RWPE1 (cell line): ENCODE measurements around the gene TMEM62.

Experiments
- CTCF ChIA-PET: fragments of 350-600 bp; sonication (Branson Sonifier 250); formaldehyde crosslinking; extraction: SDS; loops from one replicate; lab custom pipeline; 2021; lab: Yijun Ruan, JAX
- POLR2A ChIA-PET: fragments of 400-600 bp; formaldehyde crosslinking; extraction: SDS; loops from one replicate; lab custom pipeline; 2020; ENCODE audit warnings: antibody characterized with exemption; ENCODE audit not compliant: low non-redundant PET; lab: Yijun Ruan, JAX
- DNase-seq: peaks from one replicate; pipeline ENCODE4 v3.0.0; 2012; ENCODE audit warnings: low spot score
- H3K27ac ChIP-seq: fragments of 450-650 bp; 2 replicates; pipeline ENCODE4 v1.5.1; 2017
- TF ChIP-seq, protein P1 (sequence below): fragments of 450-650 bp; conservative IDR thresholded peaks from 2 replicates; pipeline ENCODE4 v1.5.1; 2017; ENCODE audit warnings: low read depth, mild to moderate bottlenecking

TMEM62 gene

DNA sequence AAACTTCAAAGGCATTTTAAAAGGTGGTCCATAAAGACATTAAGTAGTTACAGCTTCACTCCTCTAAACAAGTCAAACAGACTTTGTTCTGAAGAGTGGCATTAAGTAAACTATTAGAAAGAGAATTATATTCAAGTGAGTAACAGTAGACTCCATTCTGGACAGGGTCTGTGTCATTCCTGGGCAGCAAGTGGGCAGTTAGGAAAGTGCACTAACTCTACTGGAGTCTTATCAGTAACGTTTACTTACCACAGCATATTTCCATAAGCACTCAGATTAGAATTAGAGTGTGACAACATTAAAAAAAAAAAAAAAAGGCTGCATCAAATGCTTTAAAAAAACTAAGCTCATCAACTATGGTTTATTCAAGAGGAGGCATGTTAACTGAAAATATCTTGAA lies 38.1 kb upstream of the TMEM62 start:
- no peak overlapping the region for H3K27ac ChIP-seq

DNA sequence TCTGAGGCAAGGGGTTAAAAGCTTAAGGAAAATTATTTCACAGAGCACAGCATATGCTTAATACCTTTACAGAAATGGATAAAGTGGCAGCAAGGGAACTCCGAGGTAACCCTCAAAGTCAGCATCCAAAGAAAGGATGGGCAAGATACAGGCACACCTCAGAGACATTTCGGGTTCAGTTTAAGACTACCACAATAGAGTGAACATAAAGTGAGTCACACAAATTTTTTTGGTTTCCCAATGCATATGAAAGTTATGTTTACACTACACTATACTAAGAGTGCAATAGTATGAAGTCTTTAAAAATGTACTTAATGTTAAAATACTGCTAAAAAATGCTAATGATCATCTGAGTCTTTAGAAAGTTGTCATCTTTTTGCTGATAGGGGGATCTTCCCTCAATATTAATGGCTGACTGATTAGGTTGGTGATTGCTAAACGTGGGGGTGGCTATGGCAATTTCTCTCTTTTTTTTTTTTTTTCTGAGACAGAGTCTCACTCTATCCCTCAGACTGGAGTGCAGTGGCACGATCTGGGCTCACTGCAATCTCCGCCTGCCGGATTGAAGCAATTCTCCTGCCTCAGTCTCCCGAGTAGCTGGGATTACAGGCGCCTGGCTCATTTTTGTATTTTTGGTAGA lies 37.6 kb upstream of the TMEM62 start:
- POLR2A ChIA-PET, result no interaction called here

More for the DNA sequence above, 38.1 kb upstream of the TMEM62 start:
- DNase-seq, result no peak
- TF ChIP-seq, protein P1, sequence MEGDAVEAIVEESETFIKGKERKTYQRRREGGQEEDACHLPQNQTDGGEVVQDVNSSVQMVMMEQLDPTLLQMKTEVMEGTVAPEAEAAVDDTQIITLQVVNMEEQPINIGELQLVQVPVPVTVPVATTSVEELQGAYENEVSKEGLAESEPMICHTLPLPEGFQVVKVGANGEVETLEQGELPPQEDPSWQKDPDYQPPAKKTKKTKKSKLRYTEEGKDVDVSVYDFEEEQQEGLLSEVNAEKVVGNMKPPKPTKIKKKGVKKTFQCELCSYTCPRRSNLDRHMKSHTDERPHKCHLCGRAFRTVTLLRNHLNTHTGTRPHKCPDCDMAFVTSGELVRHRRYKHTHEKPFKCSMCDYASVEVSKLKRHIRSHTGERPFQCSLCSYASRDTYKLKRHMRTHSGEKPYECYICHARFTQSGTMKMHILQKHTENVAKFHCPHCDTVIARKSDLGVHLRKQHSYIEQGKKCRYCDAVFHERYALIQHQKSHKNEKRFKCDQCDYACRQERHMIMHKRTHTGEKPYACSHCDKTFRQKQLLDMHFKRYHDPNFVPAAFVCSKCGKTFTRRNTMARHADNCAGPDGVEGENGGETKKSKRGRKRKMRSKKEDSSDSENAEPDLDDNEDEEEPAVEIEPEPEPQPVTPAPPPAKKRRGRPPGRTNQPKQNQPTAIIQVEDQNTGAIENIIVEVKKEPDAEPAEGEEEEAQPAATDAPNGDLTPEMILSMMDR, result no peak
- POLR2A ChIA-PET, result no interaction called here
- CTCF ChIA-PET, result no interaction called here

DNA sequence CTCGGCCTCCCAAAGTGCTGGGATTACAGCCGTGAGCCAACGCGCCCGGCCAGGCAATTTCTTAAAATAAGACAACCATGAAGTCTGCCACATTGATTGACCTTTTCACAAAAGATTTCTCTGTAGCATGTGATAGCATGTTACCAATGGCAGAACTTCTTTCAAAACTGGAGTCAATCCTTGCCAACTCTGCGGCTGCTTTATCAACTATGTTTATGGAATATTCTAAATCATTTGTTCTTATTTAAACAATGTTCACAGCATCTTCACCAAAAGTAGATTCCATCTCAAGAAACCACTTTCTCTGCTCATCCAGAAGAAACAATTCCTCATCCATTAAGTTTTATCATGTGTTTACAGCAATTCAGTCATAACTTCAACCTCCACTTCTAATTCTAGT lies 37.0 kb upstream of the TMEM62 start:
- CTCF ChIA-PET, result interaction anchor here (0.6 kb wide), 1 partner anchor 156 kb away, joined by 3 read pairs; no protein-coding TSS in a partner anchor
- no peak overlapping the region for H3K27ac ChIP-seq
- POLR2A ChIA-PET, result no interaction called here
- TF ChIP-seq, protein P1, result no peak
- no peak for DNase-seq

More for the DNA sequence above, 37.6 kb upstream of the TMEM62 start:
- CTCF ChIA-PET, result interaction anchor here (0.6 kb wide), 1 partner anchor 156 kb away, joined by 3 read pairs; no protein-coding TSS in a partner anchor
- no peak for DNase-seq
- TF ChIP-seq, protein P1, result no peak
- H3K27ac ChIP-seq, result no peak overlapping the region

DNA sequence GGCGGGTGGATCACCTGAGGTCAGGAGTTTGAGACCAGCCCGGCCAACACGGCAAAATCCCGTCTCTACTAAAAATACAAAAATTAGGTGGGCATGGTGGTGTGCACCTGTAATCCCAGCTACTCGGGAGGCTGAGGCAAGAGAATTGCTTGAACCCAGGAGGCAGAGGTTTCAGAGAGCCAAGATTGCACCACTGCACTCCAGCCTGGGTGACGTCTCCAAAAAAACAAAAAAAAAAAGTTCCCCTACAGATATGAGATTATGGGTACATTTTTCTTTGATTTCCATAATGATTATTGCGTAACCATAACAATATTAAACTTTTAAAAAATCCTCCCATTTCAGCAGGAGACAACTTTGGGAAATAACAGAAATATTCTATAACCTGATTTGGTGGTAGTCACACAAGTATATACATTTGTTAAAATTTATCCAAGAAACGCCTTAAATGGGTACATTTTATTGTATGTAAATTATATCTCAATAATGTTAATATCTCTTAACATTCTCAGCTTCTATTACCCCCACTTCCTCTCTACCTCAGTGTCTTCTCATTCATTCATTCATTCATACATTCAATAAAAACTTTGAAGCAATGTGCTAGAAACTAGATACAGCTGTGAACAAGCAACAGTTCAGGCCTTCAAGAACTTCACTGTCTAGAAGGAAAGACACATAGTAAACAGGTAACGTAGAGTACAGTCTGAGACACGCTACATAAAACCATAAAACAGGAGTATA lies 34.1 kb upstream of the TMEM62 start:
- POLR2A ChIA-PET, result no interaction called here
- CTCF ChIA-PET, result no interaction called here
- no peak overlapping the region for H3K27ac ChIP-seq
- TF ChIP-seq, protein P1, result no peak
- no peak for DNase-seq

DNA sequence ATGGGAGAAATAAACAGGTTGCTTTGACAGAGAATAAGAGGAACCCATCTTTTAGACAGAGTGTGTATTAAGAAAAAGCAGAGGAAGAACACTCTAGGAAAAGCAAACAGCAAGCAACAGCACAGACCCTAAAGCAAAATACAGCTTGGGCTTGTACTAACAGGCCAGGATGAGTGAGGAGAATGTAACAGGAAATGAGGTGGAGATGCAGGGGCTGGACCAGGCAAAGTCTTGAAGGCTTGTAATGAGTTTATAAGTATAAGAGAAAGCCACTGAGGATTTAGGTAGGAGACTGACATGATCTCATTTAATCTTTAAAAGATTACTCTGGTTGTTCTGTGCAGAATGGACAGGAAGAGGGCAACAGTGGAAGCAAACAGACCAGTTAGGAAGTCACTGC lies 32.4 kb upstream of the TMEM62 start:
- TF ChIP-seq, protein P1, result no peak
- CTCF ChIA-PET, result interaction anchor here (0.6 kb wide), 2 partner anchors 40 to 1097 kb away, joined by 3 read pairs; no protein-coding TSS in a partner anchor
- peak; percentile 65 for DNase-seq
- peak overlapping the region; percentile 80 for H3K27ac ChIP-seq
- POLR2A ChIA-PET, result no interaction called here

DNA sequence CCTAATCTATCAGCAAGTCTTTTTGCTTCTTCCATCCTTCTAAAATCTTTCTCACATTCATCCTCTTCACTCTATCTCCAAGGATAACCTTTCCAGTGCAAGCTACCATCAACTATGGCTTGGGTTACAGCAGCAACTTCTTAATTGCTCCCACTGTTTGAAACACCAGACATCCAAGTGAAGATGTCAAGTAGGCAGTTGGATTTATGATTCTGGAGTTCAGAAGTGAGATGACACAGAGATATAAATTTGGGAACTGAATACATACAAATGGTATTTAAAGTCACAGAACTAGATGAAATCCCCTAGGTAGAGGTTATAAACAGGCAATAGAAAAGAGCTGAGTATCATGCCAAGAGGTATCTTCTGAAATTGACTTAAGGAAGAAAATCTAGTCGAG lies 31.2 kb upstream of the TMEM62 start:
- DNase-seq, result no peak
- H3K27ac ChIP-seq, result no peak overlapping the region
- CTCF ChIA-PET, result no interaction called here
- POLR2A ChIA-PET, result no interaction called here
- TF ChIP-seq, protein P1, result no peak
